SKM-1 (cell line): ENCODE results near the gene BCO1.

Experiments
- DNase-seq: peaks from one replicate; lab custom pipeline; 2025; ENCODE audit not compliant: unreplicated experiment; lab: John Stamatoyannopoulos, UW

Gene BCO1

GRCh38 chr16:81315271-81316175 is 77.0 kb downstream of the BCO1 start:
- no peak for DNase-seq

GRCh38 chr16:81316176-81316496 is 77.6 kb downstream of the BCO1 start:
- DNase-seq, result no peak

GRCh38 chr16:81318711-81319110 is 80.2 kb downstream of the BCO1 start:
- DNase-seq, result no peak

GRCh38 chr16:81319221-81319912 is 80.9 kb downstream of the BCO1 start:
- no peak for DNase-seq

GRCh38 chr16:81321039-81321438 is 82.5 kb downstream of the BCO1 start:
- no peak for DNase-seq

GRCh38 chr16:81321536-81321935 is 83.0 kb downstream of the BCO1 start:
- DNase-seq, result no peak

GRCh38 chr16:81324808-81325207 is 86.3 kb downstream of the BCO1 start:
- DNase-seq, result no peak

- DNase-seq, result no peak
Observed at GRCh38 chr16:81327011-81327410, 88.5 kb downstream of the BCO1 start.

- no peak for DNase-seq
Observed at GRCh38 chr16:81327447-81328196, 89.1 kb downstream of the BCO1 start.

GRCh38 chr16:81329947-81330346 is 91.5 kb downstream of the BCO1 start:
- no peak for DNase-seq

- DNase-seq, result no peak
Observed at GRCh38 chr16:81333356-81333755, 94.9 kb downstream of the BCO1 start.

- no peak for DNase-seq
Observed at GRCh38 chr16:81335669-81336068, 97.2 kb downstream of the BCO1 start.

GRCh38 chr16:81337097-81337496 is 98.6 kb downstream of the BCO1 start:
- DNase-seq, result no peak
